DLD1 (cell line): Measurements from ENCODE around the gene ABCC3.

Experiments
- in situ Hi-C: cut with HindIII; loops from 2 replicates; pipeline ENCODE4 v1.10.0; 2017; ENCODE audit warnings: low sequenced_read_pairs

ABCC3 gene

GRCh38 chr17:50626037-50626574, 8.6 kb upstream of the ABCC3 start:
- in situ Hi-C loops = no loop called here

- in situ Hi-C loops = no loop called here
Measured at GRCh38 chr17:50627036-50627781, 7.5 kb upstream of the ABCC3 start.

DNA sequence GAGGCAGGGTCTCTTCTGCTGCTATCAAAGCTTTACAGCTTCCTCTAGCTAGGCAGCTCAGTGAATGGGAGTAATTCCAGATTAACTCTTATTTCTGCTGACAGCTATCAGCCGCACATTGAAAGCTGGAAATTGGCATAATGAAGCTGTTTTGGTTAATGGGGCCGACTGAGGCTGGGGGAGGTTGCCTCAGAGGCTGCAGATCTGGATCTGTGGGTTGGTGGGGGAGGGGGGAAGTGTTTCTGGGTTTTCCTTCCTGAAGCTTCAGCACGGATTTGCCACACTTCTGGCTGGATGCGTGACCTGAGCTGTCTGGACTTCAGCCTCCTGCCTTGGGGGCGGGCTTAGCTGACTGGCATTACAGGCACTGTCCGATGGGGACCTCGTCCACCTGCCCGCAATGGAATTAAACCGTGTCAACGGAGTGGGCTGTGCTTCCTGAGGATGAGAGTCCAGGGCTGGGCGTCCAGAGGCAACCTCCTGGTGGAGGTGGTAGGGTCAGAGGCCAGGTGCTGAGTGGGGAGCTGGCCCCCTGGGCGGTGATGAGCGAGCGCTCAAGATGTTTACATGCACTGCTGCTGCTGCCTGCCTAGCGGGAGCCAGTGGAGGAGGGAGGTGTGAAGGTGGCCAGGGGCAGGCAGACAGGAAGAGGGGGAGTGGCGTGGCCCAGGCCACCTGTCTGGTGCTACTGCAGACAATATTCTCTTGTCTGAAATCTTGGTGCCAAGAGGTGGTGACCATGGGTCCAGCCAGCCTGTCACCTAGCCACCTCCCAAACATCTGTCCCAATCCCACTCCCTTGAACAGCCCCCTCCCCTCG, 6.7 kb upstream of the ABCC3 start:
- in situ Hi-C loops = no loop called here

- in situ Hi-C loops = no loop called here
Measured at GRCh38 chr17:50629902-50630301, 4.8 kb upstream of the ABCC3 start.

- in situ Hi-C loops = no loop called here
Measured at GRCh38 chr17:50630524-50631194, 4.0 kb upstream of the ABCC3 start.

DNA sequence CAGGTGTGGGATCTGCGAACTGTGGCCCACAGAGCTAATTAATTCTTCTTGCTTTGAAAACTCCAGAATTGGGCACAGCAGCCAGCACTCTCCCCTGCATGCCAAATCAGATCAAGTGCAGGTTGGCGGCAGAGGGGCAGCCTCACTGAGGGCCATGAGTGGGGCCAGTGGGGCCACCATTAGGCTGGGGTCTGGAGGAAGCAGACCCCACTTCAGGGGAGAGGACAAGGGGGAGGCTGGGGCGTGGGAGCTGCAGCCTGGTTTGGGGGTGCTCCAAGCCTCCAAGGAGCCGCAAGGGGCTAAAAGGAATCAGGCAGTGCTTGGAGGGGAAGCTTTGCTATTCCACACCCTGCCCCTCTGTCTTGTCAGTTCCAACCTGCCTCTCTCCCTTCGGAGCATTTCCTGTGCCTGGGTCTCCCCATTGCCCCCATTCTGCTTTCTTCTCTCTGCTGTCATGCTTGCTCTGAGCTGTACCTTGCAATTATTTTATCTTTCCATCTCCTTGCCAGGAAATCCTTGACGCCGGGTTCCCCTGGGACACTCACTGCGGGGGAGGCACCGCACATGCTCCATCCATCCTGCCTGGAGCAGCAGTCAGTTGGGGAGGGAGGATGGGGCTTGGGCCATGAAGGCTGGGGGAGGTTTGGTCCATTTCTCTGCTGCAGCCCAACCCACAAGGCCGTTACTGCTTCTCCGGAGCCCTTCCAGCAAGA, 3.3 kb upstream of the ABCC3 start:
- in situ Hi-C loops = no loop called here

DNA sequence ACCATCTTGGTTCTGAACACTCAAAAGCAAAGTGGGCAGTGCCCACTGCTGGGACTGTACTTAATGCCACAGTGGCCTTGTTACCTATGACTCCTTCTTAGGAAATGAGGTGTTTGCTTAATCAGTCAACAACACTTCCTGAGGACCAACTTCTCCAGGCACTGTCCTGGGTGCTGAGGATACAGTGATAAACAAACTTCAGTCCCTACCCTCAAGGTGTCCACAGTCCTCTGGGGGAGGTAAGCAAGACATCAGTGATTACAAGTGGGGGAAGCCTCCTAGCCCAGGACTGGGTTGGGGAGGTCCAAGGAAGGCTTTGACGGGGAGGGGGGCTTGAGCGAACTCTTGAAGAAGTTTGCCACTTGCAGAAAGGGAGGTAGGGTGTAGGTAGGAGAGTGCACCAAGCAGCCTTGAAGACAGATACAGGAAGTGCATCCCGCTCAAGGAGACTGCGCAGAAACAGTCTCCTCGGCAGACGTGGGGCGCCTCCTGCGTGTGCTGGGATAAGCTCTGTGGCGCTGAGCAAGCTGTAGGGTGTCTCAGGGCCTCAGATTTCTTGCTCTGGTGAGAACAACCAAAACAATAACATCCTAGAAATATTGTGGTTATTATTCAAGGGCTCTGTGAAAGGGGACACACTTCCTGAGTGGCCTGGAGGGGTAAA, 2.6 kb upstream of the ABCC3 start:
- in situ Hi-C loops = no loop called here

- in situ Hi-C loops = no loop called here
Measured at GRCh38 chr17:50632637-50633036, 2.0 kb upstream of the ABCC3 start.

DNA sequence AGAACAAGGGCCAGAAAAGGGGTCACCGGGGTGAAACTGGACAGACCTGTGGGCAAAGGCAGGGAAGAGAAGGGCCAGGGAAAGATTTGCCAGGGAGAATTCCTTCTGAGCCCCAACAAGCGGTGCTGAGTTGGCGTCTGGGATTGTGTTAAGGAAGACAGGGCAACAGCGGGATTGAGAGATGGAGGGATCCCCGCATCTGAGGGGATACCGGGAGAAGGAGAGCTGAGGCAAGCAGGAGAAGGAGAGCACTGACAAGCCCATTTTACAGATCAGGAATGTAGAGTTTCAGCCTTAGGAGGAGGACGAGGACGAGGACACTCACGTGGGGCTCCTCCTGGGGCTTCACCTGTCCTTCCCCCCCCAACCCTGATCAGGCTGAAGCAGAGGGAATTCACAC, 998 bp upstream of the ABCC3 start:
- in situ Hi-C loops = no loop called here

DNA sequence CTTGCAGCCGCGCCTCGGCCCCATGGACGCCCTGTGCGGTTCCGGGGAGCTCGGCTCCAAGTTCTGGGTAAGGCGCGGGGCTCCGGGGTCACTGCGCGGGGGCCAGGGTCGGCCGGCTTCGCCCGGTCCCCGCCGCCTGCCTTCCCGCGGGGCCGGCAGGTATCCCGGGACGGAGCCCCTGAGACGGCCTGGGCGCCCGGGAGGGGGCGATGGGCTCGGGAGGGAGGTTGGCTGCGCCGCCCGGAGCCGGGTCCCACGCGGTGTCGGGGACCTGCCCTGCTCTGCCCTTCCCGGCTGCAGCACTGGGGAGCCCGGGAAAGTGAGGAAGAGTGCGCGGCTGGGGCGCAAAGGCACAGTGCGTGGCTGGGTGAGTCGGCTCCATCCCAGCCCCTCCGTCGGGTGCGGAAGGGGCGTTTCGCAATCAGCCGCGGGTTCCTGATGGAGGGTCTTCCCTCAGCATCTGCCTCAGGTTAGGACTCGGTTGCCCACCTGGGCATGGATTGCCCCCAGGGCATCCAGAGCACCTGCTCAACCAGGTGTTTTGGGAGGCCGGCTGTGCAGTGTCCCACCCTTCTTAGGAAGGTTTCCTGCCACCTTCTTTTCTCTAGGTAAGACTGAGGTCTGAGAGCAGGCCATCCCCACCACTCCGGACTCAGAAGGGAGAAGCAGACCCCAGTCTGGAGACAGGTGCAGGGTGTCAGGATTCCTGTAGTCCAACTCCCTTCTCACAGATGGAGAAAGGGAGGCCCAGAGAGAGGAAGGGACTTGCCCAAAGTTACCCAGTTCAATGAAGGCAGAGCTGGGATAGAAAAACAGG, 442 bp downstream of the ABCC3 start:
- in situ Hi-C loops = loop anchor here (5.0 kb wide), 1 partner anchor 57 kb away; no protein-coding TSS in a partner anchor

DNA sequence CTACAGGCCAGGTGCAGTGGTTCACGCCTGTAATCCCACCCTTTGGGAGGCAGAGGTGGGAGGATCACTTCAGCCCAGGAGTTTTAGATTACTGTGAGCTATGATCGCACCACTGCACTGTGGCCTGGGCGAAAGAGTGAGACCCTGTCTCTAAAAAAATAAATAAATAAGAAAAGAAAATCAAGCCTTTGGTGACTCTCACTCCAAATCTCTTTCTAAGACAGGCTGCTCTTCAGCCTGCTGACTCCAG, 976 bp downstream of the ABCC3 start:
- in situ Hi-C loops = loop anchor here (5.0 kb wide), 1 partner anchor 57 kb away; no protein-coding TSS in a partner anchor

GRCh38 chr17:50635982-50636803, 1.5 kb downstream of the ABCC3 start:
- in situ Hi-C loops = loop anchor here (5.0 kb wide), 1 partner anchor 56 kb away; no protein-coding TSS in a partner anchor

DNA sequence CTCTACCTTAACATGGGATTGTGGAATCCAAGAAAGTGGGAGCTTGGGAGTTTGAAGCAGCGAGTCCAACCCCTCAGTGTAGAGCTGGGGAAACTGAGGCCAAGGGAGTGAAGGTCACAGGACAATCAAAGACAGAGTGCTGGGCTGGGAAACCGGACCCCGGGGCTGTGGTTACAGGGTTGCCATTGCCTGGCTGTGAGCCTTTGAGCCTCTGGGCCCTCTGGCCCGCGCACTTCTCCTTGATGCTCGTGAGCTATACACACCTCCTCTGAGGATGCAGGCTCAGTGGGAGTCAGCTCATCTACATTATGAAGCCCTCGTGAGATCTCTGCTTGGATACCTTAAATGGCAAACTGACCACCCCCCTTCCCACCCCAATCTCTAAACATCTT, 2.1 kb downstream of the ABCC3 start:
- in situ Hi-C loops = loop anchor here (5.0 kb wide), 1 partner anchor 56 kb away; no protein-coding TSS in a partner anchor

DNA sequence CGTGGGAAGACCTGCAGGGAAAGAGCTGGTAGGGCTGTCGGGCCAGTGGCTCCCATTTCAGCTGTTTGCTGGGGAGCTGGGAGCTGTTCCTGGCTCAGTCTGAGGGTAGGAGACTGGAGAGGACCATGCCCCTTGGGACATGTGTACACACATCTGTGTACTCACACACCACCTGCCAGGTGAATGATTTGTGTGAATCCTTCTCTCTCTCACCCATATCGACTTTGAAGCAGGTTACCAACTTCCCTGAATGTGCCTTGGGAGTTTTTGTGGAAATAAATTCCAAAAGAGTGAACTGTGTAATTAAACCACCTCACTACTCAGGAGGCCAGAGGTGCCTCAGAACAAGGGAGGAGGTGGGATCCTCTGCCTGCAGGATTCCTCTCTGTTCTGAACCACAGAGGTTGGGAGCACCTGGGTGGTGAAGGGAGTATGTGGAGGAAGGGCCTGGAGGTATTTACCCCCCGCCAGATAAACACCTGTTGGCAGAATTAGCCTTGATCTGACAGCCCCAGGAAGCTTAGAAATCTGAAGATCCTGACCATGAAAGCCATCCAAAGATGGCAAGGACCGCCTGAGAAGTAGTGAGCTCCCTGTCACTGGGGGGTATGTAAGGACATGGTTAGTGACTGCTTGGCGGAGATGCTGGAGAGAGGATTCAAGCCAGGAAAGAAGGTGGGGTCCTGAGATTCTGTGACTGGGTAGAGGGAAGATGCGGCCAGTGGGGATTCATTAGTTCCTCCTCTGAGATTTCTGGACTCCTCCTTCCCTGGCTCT, 3.3 kb downstream of the ABCC3 start:
- in situ Hi-C loops = loop anchor here (5.0 kb wide), 1 partner anchor 54 kb away; no protein-coding TSS in a partner anchor

GRCh38 chr17:50638606-50638965, 3.9 kb downstream of the ABCC3 start:
- in situ Hi-C loops = loop anchor here (5.0 kb wide), 1 partner anchor 54 kb away; no protein-coding TSS in a partner anchor

GRCh38 chr17:50638966-50639713, 4.5 kb downstream of the ABCC3 start:
- in situ Hi-C loops = loop anchor here (5.0 kb wide), 1 partner anchor 53 kb away; no protein-coding TSS in a partner anchor
